Occipital lobe (tissue), 2 donors: ENCODE measurements around the gene SLC2A5. TPM values are rescaled to one million over a fixed set of nuclear protein-coding genes. Genes with fewer than 3 reads are reported as not detected.
"Not testable (repeated sequence)": the region's sequence is repeated elsewhere in the genome, so short reads cannot be mapped to it uniquely, and the experiment has no call there.

Experiments
- DNase-seq: peaks from one replicate; lab custom pipeline; 2025; lab: John Stamatoyannopoulos, UW
- total RNA-seq: library from RNA; depleted of rRNA; stranded (reverse); fragments of >200 nt; gene quantifications from one replicate; pipeline ENCODE4 v1.2.3, GENCODE V29; 2014

The SLC2A5 gene
- 2.5 TPM for total RNA-seq

GRCh38 chr1:9069326-9070100 lies at the start of gene SLC2A5:
SLC2A5 (minus strand) TSS chr1:9069635; CDS start chr1:9069536, 99 bp downstream.
- no peak for DNase-seq

GRCh38 chr1:9118186-9118585 lies 48.8 kb upstream of the SLC2A5 start:
- DNase-seq, result no peak

GRCh38 chr1:9115351-9116205 lies 46.1 kb upstream of the SLC2A5 start:
- DNase-seq, result no peak

GRCh38 chr1:9112961-9113880 lies 43.8 kb upstream of the SLC2A5 start:
- DNase-seq, result no peak

- DNase-seq, result no peak
Observed at GRCh38 chr1:9111957-9112356, 42.5 kb upstream of the SLC2A5 start.

GRCh38 chr1:9111357-9111691 lies 41.9 kb upstream of the SLC2A5 start:
- no peak for DNase-seq

- DNase-seq, result peak; percentile 51
Observed at GRCh38 chr1:9110669-9111356, 41.4 kb upstream of the SLC2A5 start.

GRCh38 chr1:9108056-9108665 lies 38.7 kb upstream of the SLC2A5 start:
- no peak for DNase-seq

- no peak for DNase-seq
Observed at GRCh38 chr1:9107136-9107535, 37.7 kb upstream of the SLC2A5 start.

GRCh38 chr1:9106286-9106685 lies 36.9 kb upstream of the SLC2A5 start:
- no peak for DNase-seq

- no peak for DNase-seq
Observed at GRCh38 chr1:9105336-9105867, 36.0 kb upstream of the SLC2A5 start.

GRCh38 chr1:9101510-9102146 lies 32.2 kb upstream of the SLC2A5 start:
- no peak for DNase-seq

GRCh38 chr1:9100471-9101043 lies 31.1 kb upstream of the SLC2A5 start:
- no peak for DNase-seq

GRCh38 chr1:9099555-9099954 lies 30.1 kb upstream of the SLC2A5 start:
- DNase-seq, result no peak

- no peak for DNase-seq
Observed at GRCh38 chr1:9097947-9098705, 28.7 kb upstream of the SLC2A5 start.

GRCh38 chr1:9095818-9096217 lies 26.4 kb upstream of the SLC2A5 start:
- DNase-seq, result no peak

GRCh38 chr1:9093996-9094595 lies 24.7 kb upstream of the SLC2A5 start:
- not testable (repeated sequence) for DNase-seq

GRCh38 chr1:9093581-9093980 lies 24.1 kb upstream of the SLC2A5 start:
- DNase-seq, result no peak
